ENCODE measurements around the gene FAM193A.

- TF ChIP-seq CTCF (IDR thresholded peaks at IDR 0.05) = no peak
- TF ChIP-seq POLR2A (IDR thresholded peaks at IDR 0.05) = no peak
- TF ChIP-seq EP300 (IDR thresholded peaks at IDR 0.05; ENCODE audit: low read depth) = no peak
Measured at GRCh38 chr4:2630556-2631273, 94.3 kb downstream of the FAM193A start.

Measured in transverse colon (tissue), 3 donors.